Epithelial cell of proximal tubule (primary cell): ENCODE measurements around the gene CES2. TPM values are rescaled to one million over a fixed set of nuclear protein-coding genes. Genes with fewer than 3 reads are reported as not detected.
A peak's percentile ranks its signal among the peaks of the same experiment; 100 is the strongest.
"Not testable (repeated sequence)": the region's sequence is repeated elsewhere in the genome, so short reads cannot be mapped to it uniquely, and the experiment has no call there.

Source experiments
- DNase-seq: peaks from one replicate; pipeline ENCODE4 v3.0.0-alpha.2; 2011; ENCODE audit warnings: low read depth
- H3K4me3 ChIP-seq: 2 replicates; pipeline ENCODE4 v1.5.1; 2011; ENCODE audit warnings: low read depth, mild to moderate bottlenecking, low read length
- CTCF ChIP-seq: conservative IDR thresholded peaks from 2 replicates; pipeline ENCODE4 v1.5.1; 2012; ENCODE audit warnings: low read depth, mild to moderate bottlenecking, low read length
- total RNA-seq: library from RNA; depleted of rRNA; stranded (reverse); fragments of >200 nt; gene quantifications from 2 replicates; pipeline ENCODE4 v1.2.3, GENCODE V29; 2015

The CES2 gene
- total RNA-seq, 1 donor from 2014 or later: 20.9 TPM

GRCh38 chr16:66943426-66944053 is 8.2 kb downstream of the CES2 start:
- no peak overlapping the region for H3K4me3 ChIP-seq
- no peak for DNase-seq
- no peak for TF ChIP-seq CTCF

GRCh38 chr16:66944054-66944441 is 8.7 kb downstream of the CES2 start:
- DNase-seq: no peak
- H3K4me3 ChIP-seq: no peak overlapping the region
- TF ChIP-seq CTCF: no peak

- DNase-seq, H3K4me3 ChIP-seq: not testable (repeated sequence)
These were observed 9.7 kb downstream of the CES2 start for GRCh38 chr16:66944971-66945370.

GRCh38 chr16:66945939-66946338 is 10.6 kb downstream of the CES2 start:
- no peak overlapping the region for H3K4me3 ChIP-seq
- no peak for TF ChIP-seq CTCF
- no peak for DNase-seq

- no peak for DNase-seq
- H3K4me3 ChIP-seq: no peak overlapping the region
- TF ChIP-seq CTCF: no peak
These were observed 11.2 kb downstream of the CES2 start for GRCh38 chr16:66946541-66946940.

- no peak for TF ChIP-seq CTCF
- no peak overlapping the region for H3K4me3 ChIP-seq
- DNase-seq: no peak
These were observed 11.6 kb downstream of the CES2 start for GRCh38 chr16:66946974-66947301.

- H3K4me3 ChIP-seq: peak overlapping the region; percentile 51
- TF ChIP-seq CTCF: peak; percentile 87
- DNase-seq: no peak
These were observed 12.2 kb downstream of the CES2 start for GRCh38 chr16:66947302-66948065.
